ENCODE data around the gene CAMK1. TPM values are rescaled to one million over a fixed set of nuclear protein-coding genes. Genes with fewer than 3 reads are reported as not detected.

CAMK1 gene
- total and polyA plus RNA-seq, 2 donors (not counting 3 experiments of a cell fraction or from before 2014, with no cell fraction given), result 23.5 to 28.4 TPM

DNA sequence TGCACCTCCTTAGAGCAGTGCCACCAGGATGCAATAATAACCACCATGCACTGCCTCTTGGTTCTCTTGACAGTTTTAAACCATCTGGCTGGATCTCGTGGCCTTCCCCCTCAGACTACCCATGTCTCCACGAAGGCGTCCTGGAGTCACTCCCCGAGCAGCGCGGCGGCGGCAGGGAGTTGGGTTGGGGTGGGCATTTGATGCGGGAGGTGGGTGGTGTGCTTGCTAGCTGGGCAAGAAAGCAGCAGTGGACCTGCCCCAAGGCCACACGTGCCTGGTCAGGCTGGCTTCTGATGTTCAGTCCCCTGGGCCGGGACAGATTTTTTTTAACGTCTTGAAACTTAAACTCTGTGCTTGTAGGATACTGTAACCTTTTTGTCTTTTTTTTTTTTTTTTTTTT lies 36.4 kb upstream of the CAMK1 start:
- dilution Hi-C loops (cut with MboI; ENCODE audit: extremely low pct_ligation_motif_present, low sequenced_read_pairs), result no loop called here
- H2AFZ ChIP-seq (ENCODE audit: low read depth, low read length), result no peak overlapping the region
- FAIRE-seq (no peak), DNase-seq (ENCODE audit: low read depth, low spot score) (no peak)
- intact Hi-C loops (cut with micrococcal nuclease), result loop anchor here (10.0 kb wide), 1 partner anchor 301 kb away; no protein-coding TSS in a partner anchor
- H3K27ac ChIP-seq (ENCODE audit: insufficient read depth, low read depth, low read length), result no peak overlapping the region
- ChIA-PET CTCF (interaction anchor here (2.4 kb wide), 1 partner anchor 140 kb away, joined by 10 read pairs; no protein-coding TSS in a partner anchor), POLR2A (no interaction called here)
- no peak overlapping the region for H3K4me2 ChIP-seq (ENCODE audit: insufficient read depth, low read length)
- TF ChIP-seq JUN (IDR thresholded peaks at IDR 0.05; ENCODE audit: borderline replicate concordance, insufficient read depth, insufficient read length, low read depth) (no peak), GATA2 (IDR thresholded peaks at IDR 0.05; ENCODE audit: insufficient read depth, insufficient read length, low read depth, low read length) (no peak), POLR2A (IDR thresholded peaks at IDR 0.05; ENCODE audit: low read depth, low read length) (no peak), EZH2 (IDR thresholded peaks at IDR 0.05; ENCODE audit: borderline replicate concordance, low read depth, low read length, severe bottlenecking) (no peak), MYC (IDR thresholded peaks at IDR 0.05; ENCODE audit: low read depth, low read length) (no peak), FOS (IDR thresholded peaks at IDR 0.05; ENCODE audit: borderline replicate concordance, insufficient read depth, low read length) (no peak), POLR2AphosphoS5 (IDR thresholded peaks at IDR 0.05; ENCODE audit: insufficient read depth, low read depth, low read length) (no peak)
- TF ChIP-seq, protein P1, sequence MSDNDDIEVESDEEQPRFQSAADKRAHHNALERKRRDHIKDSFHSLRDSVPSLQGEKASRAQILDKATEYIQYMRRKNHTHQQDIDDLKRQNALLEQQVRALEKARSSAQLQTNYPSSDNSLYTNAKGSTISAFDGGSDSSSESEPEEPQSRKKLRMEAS (IDR thresholded peaks at IDR 0.05; ENCODE audit: insufficient read depth, insufficient read length), result no peak
- TF ChIP-seq, protein P2, sequence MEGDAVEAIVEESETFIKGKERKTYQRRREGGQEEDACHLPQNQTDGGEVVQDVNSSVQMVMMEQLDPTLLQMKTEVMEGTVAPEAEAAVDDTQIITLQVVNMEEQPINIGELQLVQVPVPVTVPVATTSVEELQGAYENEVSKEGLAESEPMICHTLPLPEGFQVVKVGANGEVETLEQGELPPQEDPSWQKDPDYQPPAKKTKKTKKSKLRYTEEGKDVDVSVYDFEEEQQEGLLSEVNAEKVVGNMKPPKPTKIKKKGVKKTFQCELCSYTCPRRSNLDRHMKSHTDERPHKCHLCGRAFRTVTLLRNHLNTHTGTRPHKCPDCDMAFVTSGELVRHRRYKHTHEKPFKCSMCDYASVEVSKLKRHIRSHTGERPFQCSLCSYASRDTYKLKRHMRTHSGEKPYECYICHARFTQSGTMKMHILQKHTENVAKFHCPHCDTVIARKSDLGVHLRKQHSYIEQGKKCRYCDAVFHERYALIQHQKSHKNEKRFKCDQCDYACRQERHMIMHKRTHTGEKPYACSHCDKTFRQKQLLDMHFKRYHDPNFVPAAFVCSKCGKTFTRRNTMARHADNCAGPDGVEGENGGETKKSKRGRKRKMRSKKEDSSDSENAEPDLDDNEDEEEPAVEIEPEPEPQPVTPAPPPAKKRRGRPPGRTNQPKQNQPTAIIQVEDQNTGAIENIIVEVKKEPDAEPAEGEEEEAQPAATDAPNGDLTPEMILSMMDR (IDR thresholded peaks at IDR 0.05; ENCODE audit: extremely low read depth in 1 of 2, insufficient read depth in 1 of 2, low read depth in 1 of 2, low read length in 2 of 2), result no peak
- no peaks in the 10 kb centered on the region for H3K27me3 ChIP-seq (ENCODE audit: control insufficient read depth in 2 of 2, insufficient read depth in 2 of 2, low read length in 2 of 2)
- no TSS peak for BruUV-seq (replicated peaks)
- peaks cover 26 to 43% of the 10 kb centered on the region in 2 experiments for H3K36me3 ChIP-seq (ENCODE audit: control insufficient read depth in 2 of 2, extremely low read depth in 1 of 2, insufficient read depth in 2 of 2, low read length in 2 of 2)
- H3K4me3 ChIP-seq (replicated peaks in 1 of 3; ENCODE audit: insufficient read depth in 1 of 3, low read depth in 1 of 3, low read length in 3 of 3), result no peak overlapping the region
- peaks cover 12% of the 10 kb centered on the region for H3K4me1 ChIP-seq (ENCODE audit: control insufficient read depth, extremely low read depth, insufficient read depth, low read length)
- H3K9me1 ChIP-seq (replicated peaks; ENCODE audit: control insufficient read depth, extremely low read depth, insufficient read depth, low read length), result no peaks in the 10 kb centered on the region
- no peaks in the 10 kb centered on the region for H3K9me3 ChIP-seq (replicated peaks; ENCODE audit: control insufficient read depth, insufficient read depth, low read length)
- no peaks in the 10 kb centered on the region for H4K20me1 ChIP-seq (replicated peaks; ENCODE audit: control insufficient read depth, extremely low read depth, insufficient read depth, low read length)
- H3K9ac ChIP-seq (replicated peaks; ENCODE audit: extremely low read depth, insufficient read depth, low read length), result no peak overlapping the region
- no peaks in the 10 kb centered on the region for H3K79me2 ChIP-seq (ENCODE audit: control insufficient read depth, insufficient read depth, low read length)
